DOHH2 (cell line): ENCODE data around the gene CIDEB.

ENCODE experiments used
- EZH2phosphoT487 ChIP-seq: fragments of 200-600 bp; sonication (generic); IDR thresholded peaks from 2 replicates; pipeline ENCODE4 v1.6.1; 2017; ENCODE audit warnings: borderline replicate concordance, mild to moderate bottlenecking, antibody characterized with exemption, low read length, moderate library complexity, mixed read lengths
- TF ChIP-seq, protein P1 (sequence below): fragments of 200-600 bp; sonication (generic); IDR thresholded peaks from one replicate; pipeline ENCODE4 v1.5.1; 2014; ENCODE audit warnings: antibody characterized with exemption, mild to moderate bottlenecking, low read depth, low read length; ENCODE audit not compliant: poor library complexity, severe bottlenecking

DNA sequence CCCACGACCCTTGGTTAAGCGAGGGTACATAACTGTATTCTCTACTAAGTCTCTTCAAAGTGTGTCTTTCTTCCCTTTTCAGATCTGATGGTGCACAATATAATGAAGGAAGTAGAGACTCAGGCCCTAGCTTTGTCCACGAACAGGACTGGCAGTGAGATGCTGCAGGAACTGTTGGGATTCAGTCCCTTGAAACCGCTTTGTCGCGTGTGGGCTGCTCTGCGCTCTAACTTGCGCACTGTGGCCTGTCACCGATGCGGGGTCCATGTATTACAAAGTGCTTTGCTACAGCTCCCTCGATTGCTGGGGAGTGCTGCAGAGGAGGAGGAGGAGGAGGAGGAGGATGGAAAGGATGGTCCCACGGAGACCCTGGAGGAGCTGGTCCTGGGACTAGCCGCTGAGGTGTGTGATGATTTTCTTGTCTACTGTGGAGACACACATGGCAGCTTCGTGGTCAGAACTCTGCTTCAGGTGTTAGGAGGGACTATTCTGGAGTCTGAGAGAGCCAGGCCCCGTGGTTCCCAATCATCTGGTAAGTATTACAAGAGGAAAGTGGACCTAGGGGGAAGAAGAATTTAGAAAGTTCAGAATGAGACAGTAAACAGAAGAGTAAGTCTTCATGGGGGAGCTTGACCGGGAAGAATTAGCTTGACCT, 7.3 kb downstream of the CIDEB start:
- TF ChIP-seq, protein P1, sequence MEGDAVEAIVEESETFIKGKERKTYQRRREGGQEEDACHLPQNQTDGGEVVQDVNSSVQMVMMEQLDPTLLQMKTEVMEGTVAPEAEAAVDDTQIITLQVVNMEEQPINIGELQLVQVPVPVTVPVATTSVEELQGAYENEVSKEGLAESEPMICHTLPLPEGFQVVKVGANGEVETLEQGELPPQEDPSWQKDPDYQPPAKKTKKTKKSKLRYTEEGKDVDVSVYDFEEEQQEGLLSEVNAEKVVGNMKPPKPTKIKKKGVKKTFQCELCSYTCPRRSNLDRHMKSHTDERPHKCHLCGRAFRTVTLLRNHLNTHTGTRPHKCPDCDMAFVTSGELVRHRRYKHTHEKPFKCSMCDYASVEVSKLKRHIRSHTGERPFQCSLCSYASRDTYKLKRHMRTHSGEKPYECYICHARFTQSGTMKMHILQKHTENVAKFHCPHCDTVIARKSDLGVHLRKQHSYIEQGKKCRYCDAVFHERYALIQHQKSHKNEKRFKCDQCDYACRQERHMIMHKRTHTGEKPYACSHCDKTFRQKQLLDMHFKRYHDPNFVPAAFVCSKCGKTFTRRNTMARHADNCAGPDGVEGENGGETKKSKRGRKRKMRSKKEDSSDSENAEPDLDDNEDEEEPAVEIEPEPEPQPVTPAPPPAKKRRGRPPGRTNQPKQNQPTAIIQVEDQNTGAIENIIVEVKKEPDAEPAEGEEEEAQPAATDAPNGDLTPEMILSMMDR: no peak
- TF ChIP-seq EZH2phosphoT487: no peak
